CD4-positive, alpha-beta T cell (primary cell): Measurements from ENCODE around the gene LRRC1. TPM values are rescaled to one million over a fixed set of nuclear protein-coding genes. Genes with fewer than 3 reads are reported as not detected.

Experiments
- ATAC-seq: fragments of 200-7000 bp; cut with Tn5 transposase; one replicate; pipeline ENCODE4 v1.10.0; 2022; ENCODE audit warnings: mild to moderate bottlenecking; ENCODE audit not compliant: poor library complexity
- CTCF ChIA-PET: fragments of 350-600 bp; sonication (Branson Sonifier 250); formaldehyde crosslinking; loops from one replicate; lab custom pipeline; 2021; ENCODE audit warnings: antibody characterized with exemption, inconsistent platforms; lab: Charles Lee
- POLR2A ChIA-PET: fragments of 350-600 bp; sonication (Branson Sonifier 250); formaldehyde crosslinking; loops from one replicate; lab custom pipeline; 2021; ENCODE audit warnings: antibody characterized with exemption, inconsistent platforms; lab: Charles Lee
- DNase-seq, 14 experiments: peaks; one replicate each; pipeline ENCODE4 v3.0.0-alpha.2; 2013 to 2020; ENCODE audit warnings: mixed read lengths in 2 of 14
- H3K27ac ChIP-seq, 2 donors: one replicate each; pipeline versions ENCODE4 v1.5.1 to v1.7.0; 2013; ENCODE audit warnings: low read length in 2 of 2, low read depth in 1 of 2, mild to moderate bottlenecking in 1 of 2
- H3K27me3 ChIP-seq, 2 experiments: 1 replicate in 1 of 2; 2 replicates in 1 of 2; pipeline versions ENCODE4 v1.6.1 to v1.7.0; 2013; ENCODE audit warnings: low read length in 2 of 2, control low read depth in 1 of 2, mild to moderate bottlenecking in 1 of 2, moderate library complexity in 1 of 2; ENCODE audit not compliant: insufficient read depth in 2 of 2, control insufficient read depth in 1 of 2
- H3K36me3 ChIP-seq: one replicate; pipeline ENCODE4 v1.6.1; 2013; ENCODE audit warnings: low read length, control low read depth; ENCODE audit not compliant: insufficient read depth
- H3K4me1 ChIP-seq: one replicate; pipeline ENCODE4 v1.6.1; 2013; ENCODE audit warnings: low read length, control low read depth; ENCODE audit not compliant: insufficient read depth
- H3K4me3 ChIP-seq: one replicate; pipeline ENCODE4 v1.5.1; 2013; ENCODE audit warnings: mild to moderate bottlenecking, low read length, moderate library complexity
- H3K9me3 ChIP-seq, 2 experiments: 1 replicate in 1 of 2; 2 replicates in 1 of 2; pipeline versions ENCODE4 v1.6.1 to v1.7.0; 2013; ENCODE audit warnings: low read length in 2 of 2, mild to moderate bottlenecking in 2 of 2, control low read depth in 1 of 2, moderate library complexity in 1 of 2; ENCODE audit not compliant: control insufficient read depth in 1 of 2, insufficient read depth in 1 of 2
- H3K27ac Mint-ChIP-seq: one replicate; pipeline ENCODE4 v1.8.0; 2020; ENCODE audit warnings: mixed read lengths
- H3K27me3 Mint-ChIP-seq: one replicate; pipeline ENCODE4 v1.8.0; 2021; ENCODE audit warnings: mixed read lengths
- H3K36me3 Mint-ChIP-seq: one replicate; pipeline ENCODE4 v1.8.0; 2021; ENCODE audit warnings: low read depth, mixed read lengths
- H3K4me1 Mint-ChIP-seq: one replicate; pipeline ENCODE4 v1.8.0; 2021; ENCODE audit warnings: low read depth, mixed read lengths
- H3K4me3 Mint-ChIP-seq: one replicate; pipeline ENCODE4 v1.8.0; 2020; ENCODE audit warnings: mild to moderate bottlenecking, mixed read lengths
- H3K9me3 Mint-ChIP-seq: one replicate; pipeline ENCODE4 v1.8.0; 2020; ENCODE audit warnings: mixed read lengths
- intact Hi-C, 2 experiments: fragments of 100-400 bp; cut with DNase I in 1 of 2; cut with micrococcal nuclease in 1 of 2; formaldehyde crosslinking; loops; one replicate each; pipeline versions ENCODE4 v1.15.1 to v1.9.0; 2023 to 2025; cut with DNase I, micrococcal nuclease
- total RNA-seq, 174 experiments: library from RNA in 2 of 174; stranded (reverse) in 2 of 174; gene quantifications; one replicate each; pipeline ENCODE4 v1.2.3 and lab custom pipeline; 2021 to 2026
- TF ChIP-seq, protein P1 (sequence below): fragments of 200-600 bp; IDR thresholded peaks from one replicate; pipeline ENCODE4 v1.8.0; 2022; ENCODE audit warnings: antibody characterized with exemption, mild to moderate bottlenecking

LRRC1 gene
- total RNA-seq, 2 experiments from 2014 or later, result 0.78 to 1.1 TPM

DNA sequence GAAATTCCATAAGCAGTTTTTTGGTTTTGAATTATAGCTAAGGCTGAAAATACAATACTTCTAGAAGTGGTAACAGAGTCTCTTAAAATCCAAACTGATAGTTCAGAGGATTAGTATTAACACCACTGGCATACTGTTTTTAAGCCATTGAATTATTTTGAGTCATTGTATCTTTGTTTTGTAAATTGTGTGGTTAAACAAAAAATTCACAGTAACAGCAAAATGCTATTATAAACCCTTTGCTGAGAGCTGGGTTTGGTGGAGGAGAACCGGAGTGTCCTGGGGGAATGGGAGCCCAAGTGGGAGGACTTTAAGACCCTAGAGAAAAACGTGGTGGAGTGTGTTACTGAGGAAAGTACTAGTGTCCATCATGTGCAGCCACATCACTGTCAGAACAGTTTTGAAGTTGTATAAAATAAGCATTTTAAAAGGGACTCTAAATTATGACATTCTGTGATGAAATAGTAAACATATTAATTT is 125.1 kb downstream of the LRRC1 start:
- Histone ChIP-seq H3K4me3 (no peak overlapping the region), H3K36me3 (no peaks in the 10 kb centered on the region), H3K9me3 (no peaks in the 10 kb centered on the region), H3K27me3 (no peaks in the 10 kb centered on the region), H3K4me1 (no peaks in the 10 kb centered on the region), H3K27ac (no peak overlapping the region)
- ChIA-PET POLR2A (no interaction called here), CTCF (no interaction called here)
- intact Hi-C loops, result no loop called here
- no peaks in the 10 kb centered on the region for H3K9me3 Mint-ChIP-seq
- TF ChIP-seq, protein P1, sequence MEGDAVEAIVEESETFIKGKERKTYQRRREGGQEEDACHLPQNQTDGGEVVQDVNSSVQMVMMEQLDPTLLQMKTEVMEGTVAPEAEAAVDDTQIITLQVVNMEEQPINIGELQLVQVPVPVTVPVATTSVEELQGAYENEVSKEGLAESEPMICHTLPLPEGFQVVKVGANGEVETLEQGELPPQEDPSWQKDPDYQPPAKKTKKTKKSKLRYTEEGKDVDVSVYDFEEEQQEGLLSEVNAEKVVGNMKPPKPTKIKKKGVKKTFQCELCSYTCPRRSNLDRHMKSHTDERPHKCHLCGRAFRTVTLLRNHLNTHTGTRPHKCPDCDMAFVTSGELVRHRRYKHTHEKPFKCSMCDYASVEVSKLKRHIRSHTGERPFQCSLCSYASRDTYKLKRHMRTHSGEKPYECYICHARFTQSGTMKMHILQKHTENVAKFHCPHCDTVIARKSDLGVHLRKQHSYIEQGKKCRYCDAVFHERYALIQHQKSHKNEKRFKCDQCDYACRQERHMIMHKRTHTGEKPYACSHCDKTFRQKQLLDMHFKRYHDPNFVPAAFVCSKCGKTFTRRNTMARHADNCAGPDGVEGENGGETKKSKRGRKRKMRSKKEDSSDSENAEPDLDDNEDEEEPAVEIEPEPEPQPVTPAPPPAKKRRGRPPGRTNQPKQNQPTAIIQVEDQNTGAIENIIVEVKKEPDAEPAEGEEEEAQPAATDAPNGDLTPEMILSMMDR, result no peak
- H3K4me1 Mint-ChIP-seq, result no peaks in the 10 kb centered on the region
- no peak for ATAC-seq
- no peaks in the 10 kb centered on the region for H3K27me3 Mint-ChIP-seq
- H3K27ac Mint-ChIP-seq, result no peak overlapping the region
- peaks cover 22% of the 10 kb centered on the region for H3K36me3 Mint-ChIP-seq
- DNase-seq, result no peak
- no peak overlapping the region for H3K4me3 Mint-ChIP-seq

DNA sequence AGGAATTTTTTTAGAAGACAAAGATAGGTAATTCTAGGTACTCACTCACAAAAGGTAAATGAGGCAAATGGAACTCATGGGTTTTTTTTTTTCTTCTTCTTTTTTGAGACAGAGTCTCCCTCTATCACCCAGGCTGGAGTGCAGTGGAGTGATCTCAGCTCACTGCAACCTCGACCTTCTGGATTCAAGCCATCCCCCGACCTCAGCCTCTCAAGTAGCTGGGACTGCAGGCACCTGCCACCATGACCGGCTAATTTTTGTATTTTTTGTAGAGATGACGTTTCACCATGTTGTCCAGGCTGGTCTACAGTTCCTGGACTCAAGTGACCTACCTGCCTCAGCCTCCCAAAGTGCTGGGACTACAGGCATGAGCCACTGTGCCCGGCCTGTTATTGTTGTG is 126.1 kb downstream of the LRRC1 start:
- CTCF ChIA-PET, result no interaction called here
- H3K27ac ChIP-seq, result no peak overlapping the region
- H3K4me3 Mint-ChIP-seq, result no peak overlapping the region
- H3K27me3 ChIP-seq, result no peaks in the 10 kb centered on the region
- intact Hi-C loops, result no loop called here
- POLR2A ChIA-PET, result no interaction called here
- no peaks in the 10 kb centered on the region for H3K9me3 Mint-ChIP-seq
- no peaks in the 10 kb centered on the region for H3K4me1 Mint-ChIP-seq
- DNase-seq (no peak), ATAC-seq (no peak)
- no peak overlapping the region for H3K27ac Mint-ChIP-seq
- peaks cover 22% of the 10 kb centered on the region for H3K36me3 Mint-ChIP-seq
- TF ChIP-seq, protein P1, result no peak
- no peaks in the 10 kb centered on the region for H3K27me3 Mint-ChIP-seq
- H3K36me3 ChIP-seq, result no peaks in the 10 kb centered on the region
- no peak overlapping the region for H3K4me3 ChIP-seq
- no peaks in the 10 kb centered on the region for H3K4me1 ChIP-seq
- no peaks in the 10 kb centered on the region for H3K9me3 ChIP-seq

GRCh38 chr6:53921639-53922038 is 126.8 kb downstream of the LRRC1 start:
- ChIA-PET POLR2A (no interaction called here), CTCF (no interaction called here)
- Histone ChIP-seq H3K9me3 (no peaks in the 10 kb centered on the region), H3K4me3 (no peak overlapping the region), H3K27ac (no peak overlapping the region), H3K36me3 (no peaks in the 10 kb centered on the region), H3K4me1 (no peaks in the 10 kb centered on the region), H3K27me3 (no peaks in the 10 kb centered on the region)
- no peak for DNase-seq
- intact Hi-C loops, result no loop called here
- TF ChIP-seq, protein P1, result no peak
- Mint-ChIP-seq H3K36me3 (peaks cover 22% of the 10 kb centered on the region), H3K4me3 (no peak overlapping the region), H3K9me3 (no peaks in the 10 kb centered on the region), H3K27ac (no peak overlapping the region), H3K27me3 (no peaks in the 10 kb centered on the region), H3K4me1 (no peaks in the 10 kb centered on the region)
- ATAC-seq, result no peak
